ENCODE data around the gene PFKP.
"Not testable (repeated sequence)": the region's sequence is repeated elsewhere in the genome, so short reads cannot be mapped to it uniquely, and the experiment has no call there.

PFKP gene

DNA sequence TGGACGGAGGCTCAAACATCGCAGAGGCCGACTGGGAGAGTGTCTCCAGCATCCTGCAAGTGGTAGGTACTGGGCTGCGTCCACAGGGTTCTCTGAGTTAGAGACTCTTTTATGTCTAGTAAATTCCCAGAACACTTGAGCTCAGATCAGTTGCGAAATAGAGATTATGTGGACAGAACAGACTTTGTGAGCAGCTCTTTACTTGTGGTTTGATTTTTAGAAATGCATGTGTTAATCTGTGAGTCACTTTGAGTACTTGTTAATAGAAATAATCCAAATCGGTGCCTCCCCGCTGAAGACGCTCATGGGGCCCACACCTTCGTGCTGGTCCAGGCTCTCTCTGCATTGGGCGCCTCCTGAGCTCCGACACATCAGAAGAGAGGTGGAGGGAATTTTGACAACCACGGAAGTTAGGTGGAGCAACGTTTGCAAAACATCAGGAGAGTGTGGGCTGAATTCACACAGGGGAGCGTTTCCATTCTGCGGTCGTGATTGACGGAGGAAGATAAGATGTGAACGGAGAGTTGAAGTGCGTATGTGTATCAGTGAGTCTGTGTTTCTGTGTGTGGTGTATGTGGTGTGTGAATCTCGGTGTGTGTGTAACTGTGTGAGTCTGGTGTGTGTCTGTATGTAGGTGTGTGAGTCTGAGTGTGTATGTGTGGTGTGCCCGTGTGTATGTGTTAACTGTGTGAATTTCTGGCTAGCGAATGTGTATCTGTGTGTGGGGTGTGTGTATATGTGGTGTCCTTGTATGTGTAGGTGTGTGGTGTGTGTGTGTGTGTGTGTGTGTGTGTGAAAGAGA, 32.1 kb downstream of the PFKP start:
- DNase-seq (ENCODE audit: low spot score), result no peak

DNA sequence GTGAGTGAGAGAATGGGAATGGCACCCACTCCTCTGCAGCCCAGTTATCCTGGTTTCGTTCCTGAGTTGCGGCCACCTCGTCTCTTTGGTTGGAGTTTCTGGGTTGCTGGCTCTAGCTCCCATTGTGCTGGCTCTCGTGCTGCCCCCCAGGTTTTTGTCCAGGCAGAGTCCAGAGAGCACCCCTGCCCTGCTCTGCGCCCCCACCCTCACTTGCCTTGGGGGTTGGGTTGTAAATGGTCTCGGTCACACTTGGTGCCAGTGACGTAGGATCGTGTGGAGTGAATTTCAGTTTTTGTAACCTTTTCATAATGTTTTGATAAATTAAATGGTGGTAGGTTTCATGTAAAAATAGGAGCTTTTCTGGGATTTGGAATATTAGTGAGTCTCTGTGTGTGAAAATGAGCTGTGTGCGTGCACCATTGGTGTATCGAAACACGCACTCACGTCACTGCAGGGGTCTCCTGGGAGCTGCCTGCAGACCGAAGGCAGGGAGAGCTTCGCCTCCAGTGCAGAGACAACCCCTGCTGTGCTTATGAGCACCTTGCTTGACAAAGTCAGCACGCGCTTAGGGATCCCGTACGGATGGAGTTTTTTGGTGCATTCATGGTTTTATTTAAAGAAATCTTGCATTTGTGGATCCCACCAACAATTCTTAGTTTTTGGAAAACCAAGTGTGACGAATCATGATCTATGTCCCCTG, 32.9 kb downstream of the PFKP start:
- no peak for DNase-seq (ENCODE audit: low spot score)

DNA sequence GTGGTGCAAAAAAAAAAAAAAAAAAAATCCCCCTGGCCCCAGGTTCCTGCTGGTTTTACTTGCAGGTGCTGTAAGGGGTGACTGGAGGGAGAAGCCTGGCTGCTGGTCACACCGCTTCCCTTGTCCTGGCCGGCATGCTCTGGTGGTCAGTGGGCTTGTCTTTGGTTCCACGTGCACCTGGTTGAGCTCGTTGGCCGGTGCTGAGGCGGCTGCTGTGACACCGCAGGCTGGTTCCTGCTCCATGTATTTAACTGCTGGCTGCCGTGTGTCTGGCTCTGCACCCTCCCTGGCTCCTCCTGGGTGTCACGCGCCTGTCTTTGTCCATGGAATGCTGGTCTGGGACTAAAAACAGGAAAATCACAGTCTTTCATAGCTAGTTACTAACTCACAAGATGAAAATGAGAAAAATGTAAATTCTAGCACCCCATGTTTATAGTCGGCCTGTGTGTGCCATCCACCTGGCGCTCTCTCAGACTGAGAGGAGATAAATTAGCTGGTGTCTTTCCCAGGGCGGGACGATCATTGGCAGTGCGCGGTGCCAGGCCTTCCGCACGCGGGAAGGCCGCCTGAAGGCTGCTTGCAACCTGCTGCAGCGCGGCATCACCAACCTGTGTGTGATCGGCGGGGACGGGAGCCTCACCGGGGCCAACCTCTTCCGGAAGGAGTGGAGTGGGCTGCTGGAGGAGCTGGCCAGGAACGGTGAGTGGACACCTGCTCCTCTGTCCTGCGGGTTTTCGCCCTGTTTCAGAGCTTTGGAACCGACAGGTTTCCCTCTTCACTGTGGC, 33.7 kb downstream of the PFKP start:
- no peak for DNase-seq (ENCODE audit: low spot score)

DNA sequence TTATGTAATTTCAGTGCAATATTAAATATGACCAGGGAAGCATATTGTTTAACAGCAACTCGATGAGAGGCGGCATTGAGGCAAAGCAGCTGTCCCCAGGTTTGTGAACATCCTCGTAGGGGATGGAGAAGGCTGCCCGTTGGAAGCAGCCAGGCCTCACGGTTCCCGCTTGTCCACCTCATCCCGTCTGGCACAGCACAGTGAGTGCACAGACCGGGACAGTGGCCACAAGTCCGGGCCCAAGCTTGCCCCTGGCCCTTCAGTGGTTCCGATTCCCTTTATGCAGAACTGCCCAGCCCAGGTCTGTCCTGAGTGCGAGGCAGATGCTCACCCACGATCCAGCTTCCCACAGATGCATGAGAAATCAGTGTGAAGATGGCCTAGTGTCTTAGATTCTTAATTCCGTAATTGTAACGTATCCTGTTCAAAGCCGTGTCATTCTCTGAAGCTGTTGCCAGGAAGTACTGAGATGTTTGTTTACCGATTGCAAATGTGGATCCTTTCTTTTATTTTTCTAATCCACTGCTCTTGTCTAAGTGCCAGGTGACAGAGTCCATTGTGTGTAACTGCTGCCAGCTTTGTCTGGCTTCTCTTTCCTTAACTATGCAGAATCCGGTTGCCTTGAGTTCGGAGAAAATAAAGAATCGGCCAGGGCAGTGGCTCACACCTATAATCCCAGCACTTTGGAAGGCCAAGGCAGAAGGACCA, 35.5 kb downstream of the PFKP start:
- DNase-seq (ENCODE audit: low spot score), result peak; percentile 59

DNA sequence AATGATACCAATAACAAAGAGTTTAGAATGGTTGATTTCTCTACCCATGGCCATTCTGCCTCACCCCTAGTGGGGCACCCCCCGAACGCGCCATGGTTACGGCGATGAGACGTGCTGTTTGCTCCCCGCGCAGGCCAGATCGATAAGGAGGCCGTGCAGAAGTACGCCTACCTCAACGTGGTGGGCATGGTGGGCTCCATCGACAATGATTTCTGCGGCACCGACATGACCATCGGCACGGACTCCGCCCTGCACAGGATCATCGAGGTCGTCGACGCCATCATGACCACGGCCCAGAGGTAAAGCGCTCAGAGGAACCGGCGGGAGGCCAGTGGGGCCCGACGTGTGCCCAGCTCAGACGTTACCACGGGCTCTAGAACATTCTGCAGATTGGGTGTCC, 36.3 kb downstream of the PFKP start:
- no peak for DNase-seq (ENCODE audit: low spot score)

DNA sequence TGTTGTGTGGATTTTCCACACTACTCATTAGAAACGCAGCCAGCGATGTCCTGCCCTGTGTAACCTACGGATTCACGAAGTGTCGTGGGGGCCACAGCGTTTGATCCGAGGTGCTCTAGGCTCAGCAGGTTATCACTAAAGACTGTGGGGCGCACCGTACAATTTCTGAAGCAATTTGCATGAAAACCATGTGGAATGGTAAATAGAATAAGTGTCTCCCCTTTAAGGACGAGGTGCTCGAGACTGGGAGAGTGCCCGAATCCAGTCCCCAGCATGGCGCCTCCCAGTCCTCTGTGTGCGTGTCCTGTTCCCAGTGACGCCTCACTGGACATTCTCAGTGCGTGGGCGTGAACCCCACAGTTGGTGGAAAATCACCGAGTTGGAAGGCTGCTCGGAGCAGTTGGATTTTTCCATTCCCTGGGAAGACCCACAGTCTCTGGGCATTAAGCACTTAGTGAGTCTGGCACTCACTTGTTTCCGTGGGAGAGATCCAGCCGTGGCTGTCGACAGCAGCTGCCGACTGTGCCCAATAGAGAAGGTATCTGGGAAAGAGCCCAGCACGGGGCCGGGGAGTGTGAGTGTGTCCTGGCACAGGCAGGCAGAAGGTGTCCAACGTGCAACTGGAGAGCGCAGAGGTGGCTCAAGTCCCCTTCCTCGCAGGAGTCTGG, 37.0 kb downstream of the PFKP start:
- DNase-seq (ENCODE audit: low spot score), result peak; percentile 53

DNA sequence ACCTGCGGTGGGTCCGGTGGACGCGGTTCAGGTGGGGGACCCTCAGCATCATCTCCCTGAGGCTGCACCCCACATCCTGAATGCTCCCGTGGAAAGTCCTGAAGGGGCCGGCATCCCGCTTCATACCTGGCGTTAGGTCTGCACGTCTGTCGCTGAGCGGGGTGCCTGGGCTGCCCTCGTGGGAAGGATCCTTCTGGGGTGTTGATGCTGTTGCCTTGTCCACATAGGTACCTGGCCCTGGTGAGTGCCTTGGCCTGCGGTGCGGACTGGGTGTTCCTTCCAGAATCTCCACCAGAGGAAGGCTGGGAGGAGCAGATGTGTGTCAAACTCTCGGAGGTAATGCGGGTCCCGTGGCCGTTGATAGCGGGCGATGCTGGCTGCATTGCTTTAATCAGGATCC, 37.8 kb downstream of the PFKP start:
- no peak for DNase-seq (ENCODE audit: low spot score)

DNA sequence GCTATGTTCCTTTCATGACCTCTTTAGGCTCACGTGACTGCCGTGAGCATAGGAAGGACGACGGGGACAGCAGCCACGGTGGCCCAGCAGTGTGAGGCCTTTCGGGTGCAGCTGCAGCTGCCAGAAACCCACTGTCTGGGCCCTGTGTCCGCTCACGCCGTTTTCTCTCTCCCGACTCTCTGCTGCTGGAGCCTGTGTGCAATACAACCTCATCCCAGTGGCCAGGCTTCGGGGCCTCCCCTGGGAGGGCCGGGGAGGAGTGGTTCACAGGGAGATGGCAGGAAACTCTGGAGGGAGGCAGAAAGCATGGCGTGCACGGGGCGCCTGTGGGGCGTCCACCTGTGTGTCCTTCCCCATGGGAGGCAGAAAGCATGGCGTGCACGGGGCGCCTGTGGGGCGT, 38.6 kb downstream of the PFKP start:
- no peak for DNase-seq (ENCODE audit: low spot score)

DNA sequence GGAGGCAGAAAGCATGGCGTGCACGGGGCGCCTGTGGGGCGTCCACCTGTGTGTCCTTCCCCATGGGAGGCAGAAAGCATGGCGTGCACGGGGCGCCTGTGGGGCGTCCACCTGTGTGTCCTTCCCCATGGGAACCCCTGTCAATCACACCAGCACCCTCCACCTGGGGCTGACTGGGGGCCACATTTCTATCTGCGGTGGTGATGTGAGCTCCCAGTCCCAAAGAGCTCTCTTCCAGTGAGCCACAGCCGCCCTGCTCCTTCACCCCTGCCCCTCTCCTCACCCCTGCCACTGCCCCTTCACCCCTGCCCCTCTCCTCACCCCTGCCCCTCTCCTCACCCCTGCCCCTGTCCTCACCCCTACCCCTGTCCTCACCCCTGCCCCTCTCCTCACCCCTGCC, 39.0 kb downstream of the PFKP start:
- DNase-seq (ENCODE audit: low spot score), result not testable (repeated sequence)

DNA sequence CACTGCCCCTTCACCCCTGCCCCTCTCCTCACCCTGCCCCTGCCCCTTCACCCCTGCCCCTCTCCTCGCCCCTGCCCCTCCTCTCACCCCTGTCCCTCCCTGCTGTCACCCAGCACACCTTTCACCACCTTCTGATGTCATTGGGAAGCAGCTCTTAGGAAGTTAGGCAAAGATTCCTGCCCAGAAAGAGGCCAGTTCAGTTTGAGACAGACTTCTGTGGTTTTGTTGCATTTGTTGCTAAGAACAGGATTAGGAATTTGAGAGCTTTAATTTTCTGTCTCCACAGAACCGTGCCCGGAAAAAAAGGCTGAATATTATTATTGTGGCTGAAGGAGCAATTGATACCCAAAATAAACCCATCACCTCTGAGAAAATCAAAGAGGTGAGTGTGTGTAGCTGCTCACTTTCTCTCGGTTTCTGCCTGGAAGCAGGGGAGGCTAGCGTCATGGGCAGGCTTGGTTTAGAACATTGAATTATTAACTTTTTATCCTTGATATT, 39.6 kb downstream of the PFKP start:
- DNase-seq (ENCODE audit: low spot score), result peak; percentile 21

DNA sequence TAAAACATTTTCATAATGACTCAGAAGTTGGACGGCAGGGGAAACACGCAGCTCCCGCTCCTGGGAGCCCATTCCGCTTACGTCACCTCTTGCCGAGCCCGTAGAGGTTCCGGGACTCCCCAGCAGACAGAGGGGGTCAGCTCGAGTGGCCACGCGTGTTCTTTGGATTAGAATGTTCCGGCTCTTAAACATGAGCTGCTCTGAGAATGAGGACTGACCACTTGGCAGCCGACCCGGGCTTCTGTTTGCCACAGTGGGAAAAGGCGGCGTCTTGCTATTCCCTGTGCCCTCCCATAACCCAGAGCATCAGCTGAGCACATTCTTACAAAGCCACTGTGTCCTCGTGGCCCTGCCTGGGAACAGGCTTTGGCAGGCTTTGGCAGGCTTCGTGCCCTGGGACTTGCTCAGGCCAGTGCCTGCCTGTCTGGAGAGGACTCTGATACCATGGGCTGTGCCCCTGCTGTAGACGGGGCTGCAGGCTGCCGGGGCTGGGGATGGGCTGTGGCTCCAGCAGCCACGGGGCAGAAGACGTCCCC, 40.1 kb downstream of the PFKP start:
- peak; percentile 95 for DNase-seq (ENCODE audit: low spot score)

DNA sequence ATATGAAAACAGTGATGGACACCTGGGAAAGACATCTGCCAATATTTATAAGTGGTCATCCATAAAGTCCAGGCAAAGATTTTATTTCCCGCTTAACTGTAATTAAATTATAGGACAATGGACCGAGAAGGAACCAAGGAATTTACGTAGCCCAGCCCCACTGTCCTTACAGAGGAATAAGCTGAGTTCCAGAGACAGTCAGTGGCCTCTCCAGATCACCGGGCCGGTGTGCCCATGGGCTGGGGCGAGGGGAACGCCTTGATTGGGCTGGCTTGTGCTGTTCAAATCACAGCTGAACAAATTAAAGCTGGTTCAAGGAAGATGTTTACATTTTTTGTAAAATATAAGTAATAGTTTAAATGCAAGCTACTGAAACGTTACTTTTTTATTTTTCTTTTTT, 40.7 kb downstream of the PFKP start:
- DNase-seq (ENCODE audit: low spot score), result no peak

DNA sequence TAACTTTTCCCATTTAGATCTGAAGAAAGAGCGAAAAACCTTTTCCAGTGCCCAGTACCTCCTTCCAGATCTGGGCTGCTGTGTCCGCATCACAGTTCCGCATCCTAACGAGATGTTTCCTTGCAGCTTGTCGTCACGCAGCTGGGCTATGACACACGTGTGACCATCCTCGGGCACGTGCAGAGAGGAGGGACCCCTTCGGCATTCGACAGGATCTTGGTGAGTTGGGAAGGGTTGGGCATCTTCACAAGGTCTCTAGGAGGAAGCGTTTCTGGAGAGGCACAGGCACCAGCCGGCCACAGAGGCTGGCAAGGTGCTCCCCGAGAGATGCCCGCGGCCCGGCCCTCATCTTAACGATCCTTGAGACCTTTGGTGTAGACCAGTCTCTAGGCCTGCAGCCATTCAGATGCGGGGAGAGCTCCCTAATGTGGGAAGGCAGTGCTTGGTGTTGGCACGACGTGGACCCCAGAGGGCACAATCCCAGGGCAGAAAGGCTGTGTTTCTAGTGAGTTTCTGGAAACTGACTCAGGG, 41.3 kb downstream of the PFKP start:
- no peak for DNase-seq (ENCODE audit: low spot score)

DNA sequence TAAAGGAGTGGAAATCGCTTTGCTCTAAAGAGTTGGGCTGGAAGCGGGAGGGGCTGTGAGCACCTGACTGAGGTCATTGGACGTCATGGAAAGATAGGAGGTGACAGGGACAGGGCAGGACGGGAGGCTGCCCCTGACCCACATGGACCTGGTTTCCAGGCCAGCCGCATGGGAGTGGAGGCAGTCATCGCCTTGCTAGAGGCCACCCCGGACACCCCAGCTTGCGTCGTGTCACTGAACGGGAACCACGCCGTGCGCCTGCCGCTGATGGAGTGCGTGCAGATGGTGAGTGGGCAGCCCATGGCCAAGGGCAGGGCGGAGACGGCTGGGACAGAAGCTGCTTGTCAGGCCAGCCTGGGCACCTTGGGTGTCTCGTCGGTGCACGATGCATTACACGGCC, 41.8 kb downstream of the PFKP start:
- no peak for DNase-seq (ENCODE audit: low spot score)

DNA sequence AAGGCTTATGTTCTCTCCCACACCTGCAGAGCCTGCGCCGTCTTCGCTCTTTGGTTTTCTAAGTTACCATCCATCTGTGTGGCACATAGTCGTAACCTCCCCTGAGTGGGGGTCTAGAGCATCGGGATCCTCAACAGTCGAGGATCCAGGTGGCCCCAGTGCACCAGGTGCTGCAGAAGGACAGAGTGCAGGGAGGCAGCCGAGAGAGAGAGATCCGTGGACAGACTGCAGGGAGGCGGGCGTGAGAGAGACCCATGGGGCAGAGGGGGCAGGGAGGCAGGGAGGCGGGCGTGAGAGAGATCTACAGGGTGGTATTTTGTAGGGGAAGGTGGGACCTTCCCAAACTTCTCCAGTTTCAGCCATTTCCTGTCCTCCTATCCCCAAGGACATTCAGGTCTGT, 42.3 kb downstream of the PFKP start:
- DNase-seq (ENCODE audit: low spot score), result no peak

DNA sequence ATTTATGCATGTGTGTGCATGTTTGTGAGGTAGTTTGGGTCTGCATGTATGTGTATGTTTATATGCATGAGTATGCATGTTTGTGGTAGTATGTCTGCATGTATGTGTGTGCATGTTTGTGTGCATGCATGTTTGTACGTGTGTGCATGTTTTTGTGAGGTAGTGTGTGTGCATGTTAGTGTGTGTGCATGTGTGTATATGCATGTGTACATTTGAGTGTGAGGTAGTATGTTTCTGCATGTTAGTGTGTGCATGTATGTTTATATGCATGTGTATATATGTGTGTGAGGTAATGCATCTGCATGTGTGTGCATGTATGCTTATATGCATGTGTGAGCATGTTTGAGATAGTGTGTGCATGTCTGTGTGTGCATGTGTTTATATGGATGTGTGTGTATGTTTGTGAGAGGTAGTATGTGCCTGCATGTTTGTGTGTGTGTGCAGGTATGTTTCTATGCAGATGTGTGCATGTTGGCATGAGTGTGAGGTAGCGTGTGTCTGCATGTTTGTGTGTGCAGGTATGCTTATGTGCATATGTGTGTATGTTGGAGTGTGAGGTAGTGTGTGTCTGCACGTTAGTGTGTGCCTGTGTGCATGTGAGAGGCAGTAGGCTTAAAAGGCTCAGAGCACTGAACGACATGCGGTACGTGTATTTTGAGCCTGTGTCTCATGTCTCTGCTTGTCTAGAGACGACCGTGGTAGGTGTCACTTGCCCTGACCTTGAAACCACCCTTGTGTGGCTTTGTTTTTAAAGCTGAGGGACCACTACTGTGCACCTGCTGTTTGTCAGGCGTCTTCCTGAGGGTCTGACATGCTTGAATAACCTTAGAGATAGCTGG, 43.7 kb downstream of the PFKP start:
- no peak for DNase-seq (ENCODE audit: low spot score)

DNA sequence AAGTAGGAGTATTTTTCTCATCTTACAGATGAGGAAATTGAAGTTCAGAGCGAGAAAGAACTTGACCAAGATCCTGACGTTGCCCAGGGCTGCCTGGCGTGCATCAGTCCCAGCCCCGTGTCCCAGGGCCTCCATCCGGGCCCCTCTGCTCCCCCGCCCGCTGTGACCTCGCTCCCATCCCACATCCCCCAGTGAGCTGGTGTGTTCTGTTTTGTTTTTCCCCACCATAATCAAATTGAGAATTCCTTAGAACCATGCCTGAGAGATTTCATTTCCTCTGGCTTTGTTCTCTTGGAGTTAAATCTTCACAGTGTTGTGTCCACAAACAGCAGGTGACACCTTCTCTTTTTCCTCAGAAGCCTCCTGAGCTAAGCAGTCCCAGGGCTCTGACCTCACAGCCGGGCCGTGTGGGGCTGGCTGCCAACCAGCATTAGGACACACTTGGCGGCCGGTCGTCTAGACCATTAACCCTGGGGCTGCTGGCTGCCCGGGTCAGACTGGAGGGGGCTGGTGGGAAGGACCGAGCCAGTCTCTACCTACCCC, 44.3 kb downstream of the PFKP start:
- no peak for DNase-seq (ENCODE audit: low spot score)

DNA sequence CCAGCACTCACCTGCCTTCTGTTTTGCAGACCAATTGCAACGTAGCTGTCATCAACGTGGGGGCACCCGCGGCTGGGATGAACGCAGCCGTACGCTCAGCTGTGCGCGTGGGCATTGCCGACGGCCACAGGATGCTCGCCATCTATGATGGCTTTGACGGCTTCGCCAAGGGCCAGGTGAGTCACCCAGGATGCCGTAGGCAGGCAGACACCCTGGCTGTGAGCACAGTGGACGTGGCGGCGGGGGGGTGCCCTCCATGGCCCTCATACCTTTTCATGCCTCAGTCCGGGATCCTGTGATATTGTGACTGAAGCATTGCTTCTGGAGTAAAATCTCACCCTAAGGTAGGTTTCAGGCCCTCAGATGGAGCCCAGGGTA, 46.0 kb downstream of the PFKP start:
- DNase-seq (ENCODE audit: low spot score), result no peak

DNA sequence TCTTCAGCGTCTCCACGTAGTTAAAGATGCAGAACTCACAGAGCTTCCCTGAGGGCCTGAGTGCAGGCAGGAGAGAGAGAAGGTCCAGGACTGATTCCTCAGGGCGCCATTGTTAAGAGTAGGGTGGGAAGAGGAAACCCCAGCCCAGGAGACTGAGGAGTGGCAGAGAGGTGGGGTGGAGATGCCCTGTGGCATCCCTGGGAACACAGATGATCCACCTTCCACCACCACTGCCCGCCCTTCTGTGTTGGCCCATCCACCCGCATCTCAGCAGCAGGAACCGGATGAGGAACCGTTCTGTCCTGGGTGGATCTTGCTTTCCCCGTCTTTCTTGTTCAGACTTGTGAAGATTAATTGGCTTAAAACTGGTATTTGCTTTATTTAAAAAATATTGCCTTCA, 48.3 kb downstream of the PFKP start:
- no peak for DNase-seq (ENCODE audit: low spot score)
